ENCODE results near the gene RRAD. TPM values are rescaled to one million over a fixed set of nuclear protein-coding genes. Genes with fewer than 3 reads are reported as not detected.

RRAD gene
- polyA plus RNA-seq, 3 donors, result 2.4 to 10.6 (median 7.8) TPM

DNA sequence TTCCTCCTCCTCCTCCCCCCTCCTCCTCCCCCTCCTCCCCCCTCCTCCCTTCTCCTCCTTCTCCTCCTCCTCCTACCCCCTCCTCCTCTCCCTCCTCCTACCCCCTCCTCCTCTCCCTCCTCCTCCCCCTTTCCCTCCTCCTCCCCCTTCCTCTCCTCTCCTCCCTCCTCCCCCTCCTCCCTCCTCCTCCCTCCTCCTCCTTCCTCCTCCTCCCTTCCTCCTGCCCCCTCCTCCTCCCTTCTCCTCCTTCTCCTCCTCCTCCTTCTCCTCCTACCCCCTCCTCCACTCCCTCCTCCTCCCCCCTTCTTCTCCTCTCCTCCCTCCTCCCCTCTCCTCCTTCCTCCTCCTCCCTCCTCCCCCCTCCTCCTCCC, 51.7 kb downstream of the RRAD start:
- H3K27ac ChIP-seq (ENCODE audit: low read depth, low read length), result no peak overlapping the region

DNA sequence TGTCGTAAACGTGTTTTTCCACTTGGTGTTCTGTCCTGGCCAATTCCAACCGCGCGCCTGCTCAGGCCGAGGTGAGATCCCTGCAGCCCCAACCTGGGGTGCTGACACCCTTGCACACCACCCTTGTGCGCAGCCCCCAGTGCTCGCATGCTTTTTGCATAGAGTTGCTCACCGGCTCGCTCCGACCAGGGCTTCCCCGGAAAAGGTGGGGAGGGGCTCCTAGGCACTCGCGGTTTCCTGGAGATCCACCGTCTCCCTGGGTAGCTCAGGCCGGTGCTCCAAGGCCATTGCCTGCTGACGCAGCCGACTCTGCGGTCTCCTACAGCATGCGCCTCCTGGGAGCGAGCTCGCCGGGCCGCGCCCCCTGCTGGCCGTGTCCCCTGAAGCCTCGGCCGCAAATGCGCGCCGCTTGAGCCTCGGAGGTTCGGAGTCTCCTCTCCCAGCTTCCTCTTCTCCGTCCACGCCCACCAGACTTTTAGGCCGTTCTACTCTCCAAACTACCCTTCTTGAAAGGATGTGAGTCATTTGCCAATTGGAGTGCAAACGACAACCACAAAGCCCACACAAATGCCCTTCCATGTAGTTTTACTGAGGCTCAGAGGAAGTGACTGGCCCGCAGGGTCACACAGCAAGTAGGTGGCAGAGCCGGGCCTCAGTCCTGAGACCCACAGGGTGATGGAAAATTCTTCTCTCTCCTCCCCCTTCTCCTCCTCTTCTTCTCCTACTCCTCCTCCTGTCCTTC, 52.2 kb downstream of the RRAD start:
- WGBS, 3 donors, result 2 to 4% (median 3%) methylated on average over 39 of the region's 39 CpGs
- no peak overlapping the region for H3K27ac ChIP-seq (ENCODE audit: low read depth, low read length)

DNA sequence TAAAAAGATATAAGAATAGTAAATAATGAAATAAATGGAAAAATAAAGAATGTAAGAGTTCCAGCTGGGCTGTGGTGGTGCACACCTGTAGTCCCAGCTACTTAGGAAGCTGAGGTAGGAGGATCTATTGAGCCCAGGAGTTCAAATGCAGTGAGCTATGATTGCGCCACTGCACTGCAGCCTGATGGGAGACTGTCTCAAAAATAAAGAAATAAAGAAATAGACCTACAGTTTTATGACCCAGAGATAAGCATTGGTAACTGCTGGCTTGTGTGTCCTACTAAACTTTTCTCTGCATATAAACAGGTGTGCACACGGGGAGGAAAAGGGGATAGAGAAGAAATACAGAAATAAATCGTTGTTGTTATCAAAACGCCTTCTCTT, 52.8 kb downstream of the RRAD start:
- no peak overlapping the region for H3K27ac ChIP-seq (ENCODE audit: low read depth, low read length)
- 44 to 51% (median 47%) methylated on average over 4 of the region's 4 CpGs for WGBS, 3 donors

DNA sequence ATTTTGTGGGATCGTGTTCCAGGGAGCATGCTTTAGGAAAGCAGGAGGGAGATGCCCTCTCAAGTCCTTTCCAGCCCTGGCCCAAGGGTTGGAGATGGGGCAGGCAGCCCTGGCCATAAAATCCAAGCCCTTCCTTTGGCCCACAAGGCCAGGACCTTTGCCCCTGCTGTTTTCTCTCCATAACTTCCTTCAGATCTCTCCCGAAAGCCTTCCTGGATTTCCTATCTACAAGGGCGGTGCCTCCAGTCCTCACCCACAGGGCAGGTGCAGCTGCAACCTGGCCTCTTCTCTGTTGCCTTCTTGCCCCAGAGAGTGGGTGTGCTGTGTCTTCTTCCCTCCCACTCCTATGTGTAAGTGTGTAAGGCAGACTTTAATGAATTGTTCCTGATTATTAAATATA, 53.5 kb downstream of the RRAD start:
- 60 to 85% (median 71%) methylated on average over 3 of the region's 3 CpGs for WGBS, 3 donors
- H3K27ac ChIP-seq (ENCODE audit: low read depth, low read length), result no peak overlapping the region

Other genes starting within 250 kb of the RRAD start
- gene CMTM4, start 228.8 kb downstream of the RRAD start, polyA plus RNA-seq, result 10 to 100 TPM in 1 of 3 donors, 1 to 10 TPM in 2; 4.6 to 16.2 (median 9.4) TPM
- gene DYNC1LI2, start 173.9 kb downstream of the RRAD start, polyA plus RNA-seq, result 100 to 1,000 TPM in 1 of 3 donors, 10 to 100 TPM in 2; 32.8 to 106 (median 57.0) TPM
- gene TERB1, start 124.0 kb downstream of the RRAD start, polyA plus RNA-seq, result not detected
- 10 to 100 TPM; 23.1 to 34.0 (median 23.2) TPM for gene NAE1, start 94.6 kb downstream of the RRAD start, polyA plus RNA-seq
- gene CA7, start 81.1 kb downstream of the RRAD start, polyA plus RNA-seq, result under 1 TPM in 2 of 3 donors, not detected in 1; 0.05 to 0.13 TPM
- 10 to 100 TPM in 1 of 3 donors, 1 to 10 TPM in 2; 3.6 to 10.2 (median 4.1) TPM for gene PDP2, start 45.0 kb downstream of the RRAD start, polyA plus RNA-seq
- gene CDH16, start 6.7 kb downstream of the RRAD start, polyA plus RNA-seq, result not detected
- gene CIAO2B, start 8.9 kb upstream of the RRAD start, polyA plus RNA-seq, result 100 to 1,000 TPM in 2 of 3 donors, 10 to 100 TPM in 1; 82.5 to 160 (median 157) TPM
- gene CES2, start 10.0 kb upstream of the RRAD start, polyA plus RNA-seq, result 10 to 100 TPM; 14.5 to 28.8 (median 26.5) TPM
- 1 to 10 TPM in 2 of 3 donors, under 1 TPM in 1; 0.22 to 2.2 (median 1.1) TPM for gene CES3, start 35.7 kb upstream of the RRAD start, polyA plus RNA-seq
- 10 to 100 TPM in 2 of 3 donors, 1 to 10 TPM in 1; 9.8 to 14.5 (median 11.2) TPM for gene CES4A, start 63.1 kb upstream of the RRAD start, polyA plus RNA-seq
- gene CBFB, start 103.6 kb upstream of the RRAD start, polyA plus RNA-seq, result 10 to 100 TPM in 2 of 3 donors, 1 to 10 TPM in 1; 9.1 to 33.0 (median 17.5) TPM
- 1 to 10 TPM; 4.6 to 6.8 (median 6.6) TPM for gene PHAF1, start 184.4 kb upstream of the RRAD start, polyA plus RNA-seq
- 1 to 10 TPM; 2.5 to 6.7 (median 5.0) TPM for gene B3GNT9, start 225.5 kb upstream of the RRAD start, polyA plus RNA-seq
- gene TRADD, start 234.4 kb upstream of the RRAD start, polyA plus RNA-seq, result 10 to 100 TPM; 18.0 to 30.0 (median 20.6) TPM
- 10 to 100 TPM; 10.3 to 36.7 (median 15.3) TPM for gene FBXL8, start 234.4 kb upstream of the RRAD start, polyA plus RNA-seq
- 10 to 100 TPM; 30.3 to 62.2 (median 42.1) TPM for gene HSF4, start 239.2 kb upstream of the RRAD start, polyA plus RNA-seq
- gene NOL3, start 245.0 kb upstream of the RRAD start, polyA plus RNA-seq, result 10 to 100 TPM; 31.0 to 62.3 (median 34.3) TPM